Measurements from ENCODE around the gene ALDH8A1. TPM values are rescaled to one million over a fixed set of nuclear protein-coding genes. Genes with fewer than 3 reads are reported as not detected.

ALDH8A1 gene
- total RNA-seq, 1 experiment from 2014 or later, result 0.17 TPM

GRCh38 chr6:134883314-134883713 lies 66.6 kb downstream of the ALDH8A1 start:
- H3K27me3 ChIP-seq (ENCODE audit: control insufficient read depth, insufficient read depth, low read length), result no peaks in the 10 kb centered on the region
- no peaks in the 10 kb centered on the region for H3K36me3 ChIP-seq (replicated peaks; ENCODE audit: control insufficient read depth, insufficient read depth, low read length)
- H3K4me3 ChIP-seq (ENCODE audit: insufficient read depth, low read depth, low read length), result no peak overlapping the region
- no peak for DNase-seq

- no peaks in the 10 kb centered on the region for H3K36me3 ChIP-seq (replicated peaks; ENCODE audit: control insufficient read depth, insufficient read depth, low read length)
- no peaks in the 10 kb centered on the region for H3K27me3 ChIP-seq (ENCODE audit: control insufficient read depth, insufficient read depth, low read length)
- no peak overlapping the region for H3K4me3 ChIP-seq (ENCODE audit: insufficient read depth, low read depth, low read length)
- peak; percentile 39 for DNase-seq
Measured at GRCh38 chr6:134882426-134883038, 67.4 kb downstream of the ALDH8A1 start.

DNA sequence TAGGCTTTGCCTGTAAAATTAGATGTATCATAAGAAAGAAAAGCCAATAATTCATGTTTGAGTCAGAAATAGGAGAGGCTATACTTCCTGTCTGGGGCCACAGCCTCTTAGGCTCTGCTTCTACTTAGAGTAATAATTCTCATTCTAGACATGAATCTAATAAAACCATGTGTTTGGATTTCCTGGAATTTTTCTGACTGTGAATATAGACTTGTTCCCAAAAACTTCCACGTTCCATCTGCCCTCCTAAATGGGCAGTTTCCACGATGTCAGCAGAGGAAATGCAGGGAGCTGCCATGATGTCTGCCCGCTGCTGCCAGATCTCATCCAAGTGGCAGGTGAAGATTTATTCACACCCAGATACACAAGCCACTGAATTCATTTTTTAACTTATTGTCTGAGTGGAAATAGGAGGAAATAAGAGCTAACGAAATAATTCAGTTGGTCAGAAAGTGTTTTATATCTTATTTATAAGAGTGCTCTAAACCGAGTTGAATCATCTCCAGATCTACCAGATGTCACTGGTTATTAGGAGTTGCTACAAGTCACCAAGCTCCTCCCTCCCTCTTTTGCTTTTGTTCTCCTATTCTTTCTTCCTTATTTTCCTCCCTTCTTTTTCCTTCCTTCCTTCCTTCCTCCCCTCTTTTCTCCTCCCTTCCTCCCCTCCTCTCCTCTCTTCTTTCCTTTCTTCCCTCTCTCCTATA lies 69.3 kb downstream of the ALDH8A1 start:
- no peak for DNase-seq
- Histone ChIP-seq H3K4me3 (ENCODE audit: insufficient read depth, low read depth, low read length) (no peak overlapping the region), H3K36me3 (replicated peaks; ENCODE audit: control insufficient read depth, insufficient read depth, low read length) (no peaks in the 10 kb centered on the region)

DNA sequence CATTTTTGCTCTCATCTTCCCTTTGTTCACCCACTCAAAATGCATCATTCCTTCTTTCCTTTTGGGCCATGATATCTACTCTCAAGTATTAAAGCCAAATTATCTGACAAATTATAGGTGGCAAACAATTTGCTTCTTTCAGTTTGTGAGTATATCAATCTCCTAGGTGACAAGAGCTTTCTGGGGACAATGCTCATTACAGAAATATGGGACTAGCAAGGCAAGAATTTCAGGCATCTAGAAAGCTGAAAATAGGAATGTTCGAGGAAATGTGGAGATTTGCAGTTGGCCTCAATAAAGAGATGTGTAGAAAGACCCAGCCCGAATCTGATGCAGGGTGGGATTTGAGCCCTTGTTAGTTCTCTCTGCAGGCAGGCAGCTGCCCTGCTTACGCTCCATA lies 71.8 kb downstream of the ALDH8A1 start:
- H3K36me3 ChIP-seq (replicated peaks; ENCODE audit: control insufficient read depth, insufficient read depth, low read length), result no peaks in the 10 kb centered on the region; the same call in 1 of the 2 replicates
- no peaks in the 10 kb centered on the region for H3K27me3 ChIP-seq (ENCODE audit: control insufficient read depth, insufficient read depth, low read length)
- DNase-seq, result no peak
- no peak overlapping the region for H3K4me3 ChIP-seq (ENCODE audit: insufficient read depth, low read depth, low read length)

More for the DNA sequence above, 69.3 kb downstream of the ALDH8A1 start:
- no peaks in the 10 kb centered on the region for H3K27me3 ChIP-seq (ENCODE audit: control insufficient read depth, insufficient read depth, low read length)

GRCh38 chr6:134875367-134875766 lies 74.5 kb downstream of the ALDH8A1 start:
- Histone ChIP-seq H3K4me3 (ENCODE audit: insufficient read depth, low read depth, low read length) (no peak overlapping the region), H3K27me3 (ENCODE audit: control insufficient read depth, insufficient read depth, low read length) (no peaks in the 10 kb centered on the region), H3K36me3 (replicated peaks; ENCODE audit: control insufficient read depth, insufficient read depth, low read length) (no peaks in the 10 kb centered on the region; the same call in 1 of the 2 replicates)
- no peak for DNase-seq

DNA sequence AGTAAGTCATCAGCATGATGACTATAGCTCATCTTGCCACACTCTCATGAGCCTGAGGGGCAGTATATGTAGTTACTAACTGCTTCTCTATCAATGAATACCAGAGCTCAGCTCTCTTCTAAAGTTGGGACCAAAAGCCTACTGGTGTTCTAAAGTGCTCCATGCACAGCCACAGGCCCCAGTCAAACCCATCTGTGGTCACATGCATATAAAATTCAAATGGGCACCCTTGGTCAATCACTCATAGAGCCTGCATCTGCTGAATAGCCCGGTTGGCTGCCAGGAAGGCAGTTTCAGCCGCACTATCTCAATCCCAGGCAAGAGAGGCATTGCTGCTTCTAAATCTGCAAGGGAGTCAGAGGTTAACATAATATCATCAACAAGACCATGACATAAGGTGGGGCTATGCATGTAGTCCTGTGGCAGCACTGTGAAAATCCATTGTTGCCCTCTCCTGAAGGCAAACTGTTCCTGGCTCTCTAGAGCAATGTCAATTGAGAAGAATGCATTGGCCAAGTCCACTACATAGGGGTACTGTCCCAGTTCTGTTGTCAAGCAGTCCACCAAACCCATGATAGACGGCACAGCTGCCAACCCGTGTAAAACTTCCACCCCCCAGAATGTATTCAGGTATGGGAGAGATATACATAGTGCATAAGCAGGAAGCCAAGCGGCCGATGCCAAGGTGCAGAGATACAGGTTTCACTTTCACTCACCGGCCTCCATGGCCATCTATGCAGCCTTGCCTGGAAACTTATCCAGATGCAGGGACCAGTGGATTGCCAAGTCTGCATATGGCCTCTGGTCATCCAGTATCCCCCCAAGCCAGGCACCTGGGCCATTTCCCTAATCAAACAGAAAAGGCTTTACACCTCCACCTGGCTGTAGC lies 76.2 kb downstream of the ALDH8A1 start:
- DNase-seq, result no peak

DNA sequence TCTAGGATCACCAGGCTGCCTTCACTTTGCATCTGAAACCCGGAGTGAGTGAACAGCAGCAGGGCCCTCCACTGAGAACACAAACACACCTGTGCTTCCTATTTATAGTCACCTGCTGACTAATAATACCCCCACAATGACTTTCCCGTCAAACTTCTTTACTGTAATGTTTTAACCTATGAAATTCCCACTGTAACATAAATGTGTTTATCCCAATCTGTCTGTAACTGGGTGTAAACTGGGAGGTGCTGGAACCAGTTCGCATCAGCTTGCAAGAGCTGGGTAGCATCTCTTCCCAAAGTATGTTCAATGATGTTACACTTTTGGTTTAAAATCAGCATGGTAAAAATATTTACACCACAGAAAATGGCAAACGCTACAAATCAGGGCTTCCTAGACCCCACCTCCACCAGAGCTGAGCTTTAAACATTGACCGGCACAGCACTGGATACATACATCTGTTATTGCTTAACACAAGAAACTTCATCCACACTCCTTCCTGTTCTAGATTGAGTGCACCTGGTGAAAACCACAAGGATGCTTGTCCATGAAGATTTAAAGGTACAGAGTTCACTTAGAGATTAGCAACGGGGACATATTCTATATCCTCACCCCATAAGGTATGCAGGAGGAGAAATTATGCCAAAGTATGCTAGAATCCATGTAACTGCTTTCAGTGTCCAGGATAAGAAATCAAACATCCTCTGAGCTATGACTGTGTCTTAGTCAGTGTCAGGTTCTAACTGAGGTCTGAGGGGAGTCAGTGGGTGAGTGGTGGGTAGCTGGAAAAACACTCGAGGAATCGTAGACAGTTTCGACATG lies 79.0 kb downstream of the ALDH8A1 start:
- no peak overlapping the region for H3K4me3 ChIP-seq (ENCODE audit: insufficient read depth, low read depth, low read length)
- H3K36me3 ChIP-seq (replicated peaks; ENCODE audit: control insufficient read depth, insufficient read depth, low read length), result no peaks in the 10 kb centered on the region; the same call in 1 of the 2 replicates
- peak; percentile 46 for DNase-seq
- no peaks in the 10 kb centered on the region for H3K27me3 ChIP-seq (ENCODE audit: control insufficient read depth, insufficient read depth, low read length)

More for the DNA sequence above, 76.2 kb downstream of the ALDH8A1 start:
- Histone ChIP-seq H3K4me3 (ENCODE audit: insufficient read depth, low read depth, low read length) (no peak overlapping the region), H3K36me3 (replicated peaks; ENCODE audit: control insufficient read depth, insufficient read depth, low read length) (no peaks in the 10 kb centered on the region; the same call in 1 of the 2 replicates), H3K27me3 (ENCODE audit: control insufficient read depth, insufficient read depth, low read length) (no peaks in the 10 kb centered on the region)

- Histone ChIP-seq H3K27me3 (ENCODE audit: control insufficient read depth, insufficient read depth, low read length) (no peaks in the 10 kb centered on the region), H3K36me3 (replicated peaks; ENCODE audit: control insufficient read depth, insufficient read depth, low read length) (no peaks in the 10 kb centered on the region), H3K4me3 (ENCODE audit: insufficient read depth, low read depth, low read length) (no peak overlapping the region)
- no peak for DNase-seq
Measured at GRCh38 chr6:134868812-134869211, 81.1 kb downstream of the ALDH8A1 start.

Other genes starting within 250 kb of the ALDH8A1 start
- gene HBS1L, start 104.7 kb upstream of the ALDH8A1 start, total RNA-seq (2014; rRNA removed; shearing (Covaris generic)), result 106 and 139 TPM in 2 replicates
- 0.94 and 1.8 TPM in 2 replicates for gene MYB, start 231.2 kb upstream of the ALDH8A1 start, total RNA-seq (2014; rRNA removed; shearing (Covaris generic))

Data from H7 (cell line).